NCI-H2171 treated with DMSO at 0.1 percent for 48 hours (cell line): ENCODE measurements around the gene C19orf67.

ENCODE experiments used
- DNase-seq: peaks from one replicate; lab custom pipeline; 2025; lab: John Stamatoyannopoulos, UW

C19orf67 gene

DNA sequence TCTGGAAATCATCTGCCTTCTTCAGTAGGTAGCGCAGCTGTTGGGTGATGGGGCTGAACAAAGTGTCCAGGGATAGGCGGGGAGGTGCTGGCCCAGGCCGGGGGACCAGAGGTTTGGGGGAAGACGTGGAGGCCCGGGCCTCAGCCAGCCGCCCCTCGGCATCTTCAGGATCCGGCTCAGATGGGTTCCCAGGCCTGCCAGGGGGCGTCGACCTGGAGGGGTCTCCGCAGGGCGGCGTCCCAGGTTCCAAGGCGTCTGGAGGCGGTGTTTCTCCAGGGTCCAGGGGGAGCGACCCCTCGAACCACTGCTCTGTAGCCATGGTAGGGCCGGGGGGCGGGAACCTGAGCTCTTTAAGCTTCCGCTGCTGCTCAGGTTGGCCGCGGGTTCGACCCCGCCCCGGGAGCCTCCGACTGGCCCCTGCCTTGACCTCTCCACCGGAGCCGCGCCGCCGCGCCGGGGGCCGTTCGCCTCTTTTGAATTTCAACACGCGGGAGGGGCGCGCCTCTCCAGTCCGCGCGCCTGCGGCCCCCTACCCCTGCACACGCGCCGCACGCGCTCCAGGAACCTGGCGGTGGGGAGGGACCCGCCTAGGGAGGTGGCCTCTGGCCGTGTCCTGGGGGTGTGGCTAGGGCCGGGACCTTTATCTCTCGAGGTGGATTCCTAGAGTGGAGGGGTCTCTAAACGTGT lies at the start of gene C19orf67:
TSS of gene C19orf67 (minus strand) at position 475 of the 687 bp plus-strand sequence. CDS start at position 319, 156 bp downstream.
- DNase-seq = no peak

GRCh38 chr19:14135355-14135754 lies 49.8 kb upstream of the C19orf67 start:
- no peak for DNase-seq

DNA sequence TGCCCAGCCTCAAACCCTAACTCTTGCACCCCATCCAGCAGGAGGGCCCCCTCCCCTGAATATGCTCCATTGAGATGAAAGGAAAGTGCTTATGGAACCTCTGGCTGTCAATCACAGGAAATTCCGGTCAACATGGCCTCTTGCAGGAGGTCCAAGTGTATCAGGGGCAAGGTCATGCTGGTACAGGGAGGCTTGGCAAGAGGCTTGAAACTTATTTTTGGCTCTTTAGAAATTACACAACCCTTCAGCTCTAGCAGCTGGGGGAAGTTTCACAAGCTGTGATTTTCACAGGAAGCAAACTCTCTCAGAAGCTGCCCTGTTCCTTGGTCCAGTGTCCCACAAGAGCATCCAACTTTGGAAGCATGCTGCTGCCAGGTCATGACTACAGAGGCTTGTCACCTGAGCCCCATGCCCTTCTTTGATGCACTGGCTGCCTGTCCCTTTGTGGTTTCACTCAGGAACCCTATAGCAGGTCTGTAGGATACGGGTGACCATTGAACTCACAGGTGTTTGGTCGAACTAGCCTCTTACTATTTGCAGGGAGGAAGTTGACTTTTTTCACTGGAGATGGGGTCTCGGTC lies 42.4 kb upstream of the C19orf67 start:
- DNase-seq = no peak

- DNase-seq = no peak
Measured at GRCh38 chr19:14127176-14127575, 41.6 kb upstream of the C19orf67 start.

DNA sequence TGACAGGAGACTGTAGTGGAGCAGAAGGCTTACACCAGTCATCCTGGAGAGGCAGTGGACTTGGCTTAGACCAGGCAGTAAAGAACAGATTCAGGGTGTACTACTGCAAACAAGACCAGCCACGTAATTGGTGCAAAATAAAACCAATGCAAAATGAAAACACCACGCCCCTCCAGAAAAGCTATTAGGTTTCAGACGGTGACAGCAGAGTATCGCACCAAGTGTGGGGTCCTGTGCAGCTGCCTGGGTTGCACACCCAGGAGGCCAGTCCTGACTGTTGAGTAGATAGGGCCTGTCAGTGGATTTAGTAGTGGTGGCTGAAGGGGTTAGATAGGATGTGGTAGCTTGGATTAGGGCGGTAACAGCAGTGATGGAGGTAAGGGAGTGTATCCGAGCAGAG lies 37.3 kb upstream of the C19orf67 start:
- no peak for DNase-seq

- no peak for DNase-seq
Measured at GRCh38 chr19:14120497-14120780, 34.9 kb upstream of the C19orf67 start.

- no peak for DNase-seq
Measured at GRCh38 chr19:14119644-14120496, 34.3 kb upstream of the C19orf67 start.

DNA sequence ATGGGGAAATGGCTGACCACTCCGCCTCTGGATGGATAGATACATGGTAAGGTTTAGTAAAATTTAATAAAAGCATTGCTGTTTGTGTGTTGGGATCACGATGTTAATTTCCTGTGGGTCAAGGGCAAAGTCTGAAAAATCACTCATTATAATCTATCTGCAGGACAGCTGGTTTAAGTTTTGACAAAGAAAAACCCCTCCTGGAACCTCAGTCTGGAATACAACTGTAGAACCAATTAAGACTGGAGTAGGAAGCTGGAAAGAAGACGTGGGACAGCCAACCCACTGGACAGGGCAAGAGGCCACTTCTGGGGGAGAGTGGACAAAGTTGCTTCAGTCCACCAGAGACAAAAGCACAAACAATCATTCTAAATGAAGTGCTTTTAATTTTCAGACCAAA lies 33.6 kb upstream of the C19orf67 start:
- DNase-seq = no peak

- peak; percentile 15 for DNase-seq
Measured at GRCh38 chr19:14118165-14119051, 32.8 kb upstream of the C19orf67 start.

- DNase-seq = peak; percentile 97
Measured at GRCh38 chr19:14117668-14118164, 32.1 kb upstream of the C19orf67 start, which contains the start of gene PRKACA. Gene PRKACA, minus strand, starts transcription at chr19:14117762. Its CDS starts 215 bp downstream, at chr19:14117547.

DNA sequence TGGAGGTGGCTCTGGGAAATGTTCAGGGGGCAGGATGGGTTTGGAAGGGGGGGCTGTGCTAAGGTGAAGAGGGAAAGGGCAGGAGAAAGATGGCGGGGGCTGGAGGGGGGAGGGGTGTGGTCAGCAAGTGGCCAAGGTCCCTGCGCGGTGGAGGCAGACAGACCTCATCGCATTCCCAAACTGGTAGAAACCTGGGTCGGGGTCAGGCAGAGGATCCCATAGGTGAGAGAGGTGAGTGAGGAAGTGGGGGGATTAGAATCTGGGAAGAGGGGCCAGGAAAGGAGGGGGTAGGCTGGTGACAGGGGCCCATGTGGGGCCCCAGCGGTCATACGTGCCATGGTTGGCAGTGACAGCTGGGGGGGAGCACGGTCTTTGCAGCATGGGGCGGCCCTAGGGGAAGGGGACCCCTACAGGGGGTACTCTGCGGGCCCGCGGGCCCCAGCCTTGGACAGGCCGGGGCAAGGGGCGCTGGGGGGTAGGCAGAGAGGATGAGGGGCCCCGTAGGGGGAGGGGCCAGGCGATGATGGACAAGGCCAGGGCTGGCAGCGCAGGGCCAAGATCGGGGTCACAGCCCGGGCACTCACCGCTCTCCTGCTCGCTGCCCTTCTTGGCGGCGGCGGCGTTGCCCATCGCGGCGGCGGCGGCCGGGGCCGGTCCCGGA lies 31.5 kb upstream of the C19orf67 start:
- DNase-seq = no peak

- no peak for DNase-seq
Measured at GRCh38 chr19:14116525-14116917, 30.9 kb upstream of the C19orf67 start.

- no peak for DNase-seq
Measured at GRCh38 chr19:14115756-14116155, 30.2 kb upstream of the C19orf67 start.

DNA sequence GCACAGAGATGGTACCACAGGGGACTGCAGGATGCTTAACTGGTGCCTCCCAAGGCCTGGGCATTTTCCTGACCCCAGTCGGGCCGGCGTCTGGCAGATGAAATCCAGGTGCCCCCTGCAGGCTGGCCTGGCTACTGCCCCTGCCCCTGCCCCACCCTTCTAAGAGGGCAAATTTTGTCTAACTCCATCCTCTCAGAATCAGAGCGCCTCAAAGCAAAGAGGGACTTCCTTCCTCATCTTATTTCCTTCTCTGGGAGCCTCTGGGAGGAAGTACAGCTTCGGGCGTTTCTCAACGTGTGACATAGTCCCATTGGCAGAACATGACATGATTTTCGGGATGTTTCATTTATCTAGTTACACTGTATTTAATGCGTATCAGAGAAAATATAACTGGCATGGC lies 29.3 kb upstream of the C19orf67 start:
- DNase-seq = no peak

DNA sequence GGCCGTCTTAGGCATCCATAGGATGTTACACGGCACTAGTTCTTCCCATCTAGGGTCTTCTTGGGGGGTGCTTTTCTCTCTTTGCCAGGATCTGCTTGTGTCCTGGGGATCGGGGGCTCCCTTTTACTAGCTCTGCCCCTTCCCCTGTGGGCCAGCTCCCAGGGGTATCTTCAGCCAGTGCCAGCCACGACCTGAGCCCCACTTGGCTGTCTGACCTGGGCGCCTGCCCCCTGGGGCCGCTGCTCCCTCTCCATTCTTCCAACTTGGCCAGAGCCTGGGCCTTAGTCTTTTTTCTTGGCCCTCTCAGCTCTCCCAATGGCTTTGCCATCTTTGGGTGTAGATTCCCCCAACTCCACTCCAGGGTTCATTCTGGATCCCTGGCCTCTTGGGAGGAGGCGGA lies 28.9 kb upstream of the C19orf67 start:
- no peak for DNase-seq

- no peak for DNase-seq
Measured at GRCh38 chr19:14113762-14114414, 28.3 kb upstream of the C19orf67 start.

GRCh38 chr19:14112809-14113385 lies 27.3 kb upstream of the C19orf67 start:
- DNase-seq = no peak

DNA sequence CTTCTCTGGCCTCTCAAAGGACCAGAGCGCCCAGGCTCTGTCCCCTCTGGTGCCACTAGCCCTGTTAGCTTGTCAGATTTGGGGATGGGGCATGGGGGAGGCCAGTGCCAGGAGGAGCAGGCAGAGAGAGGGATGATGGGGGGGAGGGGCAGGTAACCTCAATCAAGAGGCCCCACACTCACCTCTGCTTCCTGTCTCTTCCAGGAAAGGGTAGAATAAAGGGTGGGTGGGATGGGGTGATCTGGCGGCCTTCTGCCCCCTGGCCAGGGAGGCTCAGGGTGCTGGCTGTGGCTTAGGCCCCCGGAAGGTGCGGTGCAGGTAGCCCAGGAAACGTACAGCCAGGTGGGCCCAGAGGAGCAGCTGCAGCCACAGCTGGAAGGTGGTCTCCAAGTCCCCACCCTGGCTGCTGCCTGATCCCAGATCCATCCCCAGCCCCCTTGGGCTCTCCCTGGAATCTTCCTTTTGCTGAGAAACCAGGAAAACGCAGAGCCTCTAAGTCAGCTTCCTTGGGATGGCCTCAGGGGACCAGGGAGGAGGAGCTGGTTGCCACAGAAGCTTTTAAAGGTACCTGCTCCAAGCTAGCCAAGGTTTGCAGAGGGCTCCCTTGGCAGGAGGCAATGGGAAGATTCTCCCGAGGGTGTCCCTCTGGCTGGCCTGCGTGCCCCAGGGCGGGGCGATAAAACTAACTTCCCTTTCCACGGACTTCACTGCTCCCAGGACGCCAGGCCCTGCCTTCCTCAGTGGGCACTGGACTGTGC lies 26.6 kb upstream of the C19orf67 start:
- DNase-seq = no peak

DNA sequence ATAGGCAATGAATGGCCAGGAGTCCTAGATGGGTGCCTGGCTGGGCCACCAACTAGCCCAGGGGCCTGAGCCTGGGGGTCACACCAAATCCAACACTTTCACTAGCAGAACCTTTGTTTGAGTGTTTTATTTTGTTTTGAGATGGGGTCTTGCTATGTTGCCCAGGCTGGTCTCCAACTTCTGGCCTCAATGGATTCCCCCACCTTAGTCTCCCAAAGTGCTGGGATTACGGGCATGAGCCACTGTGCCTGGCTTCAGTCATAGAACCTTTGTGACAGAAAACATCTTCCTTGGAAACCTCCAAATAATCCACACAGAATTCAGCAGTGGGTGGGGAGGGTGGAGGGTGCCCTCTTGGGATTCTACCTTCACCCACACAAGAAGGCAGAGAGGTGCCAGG lies 25.9 kb upstream of the C19orf67 start:
- DNase-seq = no peak

- DNase-seq = no peak
Measured at GRCh38 chr19:14110650-14111049, 25.1 kb upstream of the C19orf67 start.
